ENCODE data around the gene KCND3.
A peak's percentile ranks its signal among the peaks of the same experiment; 100 is the strongest.

The KCND3 gene

DNA sequence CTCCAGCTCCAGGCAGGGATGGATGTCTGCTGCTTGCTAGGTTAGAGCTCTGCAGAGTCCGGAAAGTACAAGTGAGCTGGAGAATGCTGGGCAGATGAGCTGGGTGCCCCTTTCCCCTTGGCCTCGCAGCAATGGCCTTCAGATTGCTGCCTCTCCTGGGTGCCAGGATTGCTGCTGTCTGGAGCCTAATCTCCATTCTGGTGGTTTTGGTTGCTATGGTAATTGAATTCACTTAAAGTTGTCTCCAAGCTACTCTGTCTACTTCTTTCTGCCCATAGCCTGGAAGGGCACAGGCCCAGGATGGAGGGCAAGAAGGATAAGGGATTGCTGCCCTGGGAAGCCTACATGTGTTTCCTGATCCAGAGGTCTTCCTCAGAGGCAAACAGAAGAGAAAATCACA lies 14.6 kb upstream of the KCND3 start:
- no peak for ATAC-seq (replicated peaks; ENCODE audit: extremely low read depth, poor library complexity, severe bottlenecking)
- no peaks in the 10 kb centered on the region for H3K9me3 Mint-ChIP-seq
- peaks cover 74% of the 10 kb centered on the region for H3K27me3 Mint-ChIP-seq
- no peak for DNase-seq (ENCODE audit: low spot score in 2 of 2)
- no peak overlapping the region for H3K27ac Mint-ChIP-seq (ENCODE audit: low read depth)
- no peaks in the 10 kb centered on the region for H3K4me1 Mint-ChIP-seq
- no peak overlapping the region for H3K4me3 Mint-ChIP-seq
- H3K36me3 Mint-ChIP-seq (ENCODE audit: insufficient read depth): no peaks in the 10 kb centered on the region

DNA sequence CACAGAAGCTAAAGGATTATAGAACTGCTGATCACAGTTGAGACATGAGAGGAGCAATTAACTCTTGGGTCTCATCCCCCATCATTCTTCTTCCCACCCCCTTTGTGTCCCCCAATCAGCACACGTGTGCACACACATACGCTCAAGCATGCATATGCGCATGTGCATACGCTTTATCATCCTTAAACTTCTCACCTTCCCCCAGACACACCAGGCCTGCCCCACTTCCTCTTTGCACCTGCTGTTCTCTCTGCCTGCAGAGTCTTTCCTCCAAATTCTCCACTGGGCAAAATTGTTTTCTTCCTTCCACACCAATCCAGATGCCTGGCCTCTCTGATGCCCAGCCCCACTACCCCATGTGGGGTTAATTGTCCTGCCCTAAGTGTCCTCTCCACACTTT lies 13.0 kb upstream of the KCND3 start:
- Mint-ChIP-seq H3K4me3 (no peak overlapping the region), H3K27me3 (peaks cover 59% of the 10 kb centered on the region), H3K4me1 (no peaks in the 10 kb centered on the region), H3K27ac (ENCODE audit: low read depth) (no peak overlapping the region), H3K9me3 (no peaks in the 10 kb centered on the region), H3K36me3 (ENCODE audit: insufficient read depth) (no peaks in the 10 kb centered on the region)
- ATAC-seq (replicated peaks; ENCODE audit: extremely low read depth, poor library complexity, severe bottlenecking) (no peak), DNase-seq (ENCODE audit: low spot score in 2 of 2) (no peak)

DNA sequence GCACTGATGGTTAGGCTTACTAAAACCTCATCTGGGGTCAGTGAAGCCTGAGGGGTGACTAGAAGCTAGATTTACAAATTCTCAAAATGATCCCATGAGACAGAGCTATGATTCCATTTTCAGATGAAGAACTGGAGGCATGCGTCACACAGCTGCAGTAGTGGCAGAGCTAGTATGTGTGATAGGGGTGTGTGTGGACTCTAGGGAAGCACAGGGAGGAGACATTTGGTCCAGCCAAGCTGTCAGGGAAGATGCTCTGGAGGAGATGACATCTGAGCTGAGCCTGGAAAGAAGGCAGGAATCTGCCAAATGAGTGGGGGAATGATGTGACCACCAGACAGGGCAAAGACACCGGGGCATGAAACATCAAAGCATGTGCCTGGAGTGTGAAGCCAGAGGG lies 12.0 kb upstream of the KCND3 start:
- H3K36me3 Mint-ChIP-seq (ENCODE audit: insufficient read depth): no peaks in the 10 kb centered on the region
- no peak overlapping the region for H3K27ac Mint-ChIP-seq (ENCODE audit: low read depth)
- no peaks in the 10 kb centered on the region for H3K4me1 Mint-ChIP-seq
- H3K4me3 Mint-ChIP-seq: no peak overlapping the region
- no peak for ATAC-seq (replicated peaks; ENCODE audit: extremely low read depth, poor library complexity, severe bottlenecking)
- H3K9me3 Mint-ChIP-seq: no peaks in the 10 kb centered on the region
- no peak for DNase-seq (ENCODE audit: low spot score in 2 of 2)
- peaks cover 63% of the 10 kb centered on the region for H3K27me3 Mint-ChIP-seq

DNA sequence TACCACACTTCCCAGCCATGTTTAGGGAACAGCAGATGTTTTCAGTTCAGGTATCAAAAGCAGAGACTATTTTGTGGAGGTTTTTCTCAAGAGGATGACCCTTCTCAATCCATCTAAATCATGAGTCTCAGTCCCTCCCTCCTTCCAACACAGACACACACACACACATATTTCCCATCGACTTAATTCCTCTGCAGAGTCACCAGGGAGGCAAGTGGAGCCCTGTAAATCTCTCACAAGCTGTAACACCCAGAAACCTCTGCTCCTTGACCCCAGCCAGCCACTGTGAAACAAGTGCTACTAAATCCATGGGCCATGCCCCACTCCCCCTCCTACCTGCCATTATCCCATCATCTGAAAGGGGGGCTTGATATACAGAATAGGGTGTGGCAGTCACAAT lies 10.6 kb upstream of the KCND3 start:
- no peaks in the 10 kb centered on the region for H3K4me1 Mint-ChIP-seq
- no peak overlapping the region for H3K4me3 Mint-ChIP-seq
- no peak for DNase-seq (ENCODE audit: low spot score in 2 of 2)
- H3K27me3 Mint-ChIP-seq: peaks cover 56% of the 10 kb centered on the region
- H3K9me3 Mint-ChIP-seq: no peaks in the 10 kb centered on the region
- H3K27ac Mint-ChIP-seq (ENCODE audit: low read depth): no peak overlapping the region
- H3K36me3 Mint-ChIP-seq (ENCODE audit: insufficient read depth): no peaks in the 10 kb centered on the region
- ATAC-seq (replicated peaks; ENCODE audit: extremely low read depth, poor library complexity, severe bottlenecking): no peak

DNA sequence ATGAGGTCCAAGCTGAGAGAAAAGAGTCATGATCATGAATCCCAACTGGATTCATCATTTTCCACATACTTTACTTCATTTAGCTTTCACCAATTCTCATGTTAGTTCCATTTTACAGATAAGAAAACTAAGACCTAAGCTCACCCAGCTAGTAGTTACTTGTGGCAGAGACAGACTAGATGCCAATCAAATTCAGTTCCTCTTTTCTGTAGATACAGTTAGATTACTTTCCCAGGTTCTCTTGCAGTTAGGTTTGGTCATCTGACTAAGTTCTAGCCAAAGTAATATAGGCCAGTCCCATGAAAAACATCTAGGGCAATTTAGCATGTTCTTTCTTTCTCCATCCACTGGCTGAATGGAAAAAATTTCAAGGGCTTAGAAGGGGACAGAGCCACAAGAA lies 8.9 kb upstream of the KCND3 start:
- no peaks in the 10 kb centered on the region for H3K9me3 Mint-ChIP-seq
- no peak overlapping the region for H3K4me3 Mint-ChIP-seq
- H3K4me1 Mint-ChIP-seq: no peaks in the 10 kb centered on the region
- DNase-seq (ENCODE audit: low spot score in 2 of 2) (no peak), ATAC-seq (replicated peaks; ENCODE audit: extremely low read depth, poor library complexity, severe bottlenecking) (no peak)
- peaks cover 71% of the 10 kb centered on the region for H3K27me3 Mint-ChIP-seq
- no peaks in the 10 kb centered on the region for H3K36me3 Mint-ChIP-seq (ENCODE audit: insufficient read depth)
- H3K27ac Mint-ChIP-seq (ENCODE audit: low read depth): no peak overlapping the region

DNA sequence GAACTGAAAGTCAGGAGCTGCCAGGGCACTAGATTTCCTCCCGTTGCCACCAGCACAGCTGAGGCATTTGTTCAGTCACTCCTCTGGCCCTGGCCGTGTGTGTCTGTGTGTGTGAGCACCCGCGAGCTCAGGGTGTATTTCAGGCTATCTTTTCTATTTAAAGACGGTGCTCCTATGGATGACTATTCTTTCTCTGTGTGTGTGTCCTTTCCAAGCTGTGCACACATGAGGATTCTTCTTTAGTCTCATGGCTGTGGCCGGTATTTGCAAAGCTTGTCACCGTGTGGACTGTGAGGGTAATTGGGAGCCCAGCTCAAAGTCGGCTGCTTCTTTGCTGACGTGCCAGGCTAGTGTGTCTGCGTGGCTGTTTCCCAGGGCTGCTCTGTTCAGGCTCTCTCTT lies 3.0 kb upstream of the KCND3 start:
- peaks cover 6% of the 10 kb centered on the region for H3K4me1 Mint-ChIP-seq
- DNase-seq (ENCODE audit: low spot score in 2 of 2): no peak
- H3K4me3 Mint-ChIP-seq: peak overlapping the region; percentile 29
- H3K27ac Mint-ChIP-seq (ENCODE audit: low read depth): no peak overlapping the region
- no peak for ATAC-seq (replicated peaks; ENCODE audit: extremely low read depth, poor library complexity, severe bottlenecking)
- H3K27me3 Mint-ChIP-seq: peaks cover 79% of the 10 kb centered on the region
- no peaks in the 10 kb centered on the region for H3K36me3 Mint-ChIP-seq (ENCODE audit: insufficient read depth)
- no peaks in the 10 kb centered on the region for H3K9me3 Mint-ChIP-seq

DNA sequence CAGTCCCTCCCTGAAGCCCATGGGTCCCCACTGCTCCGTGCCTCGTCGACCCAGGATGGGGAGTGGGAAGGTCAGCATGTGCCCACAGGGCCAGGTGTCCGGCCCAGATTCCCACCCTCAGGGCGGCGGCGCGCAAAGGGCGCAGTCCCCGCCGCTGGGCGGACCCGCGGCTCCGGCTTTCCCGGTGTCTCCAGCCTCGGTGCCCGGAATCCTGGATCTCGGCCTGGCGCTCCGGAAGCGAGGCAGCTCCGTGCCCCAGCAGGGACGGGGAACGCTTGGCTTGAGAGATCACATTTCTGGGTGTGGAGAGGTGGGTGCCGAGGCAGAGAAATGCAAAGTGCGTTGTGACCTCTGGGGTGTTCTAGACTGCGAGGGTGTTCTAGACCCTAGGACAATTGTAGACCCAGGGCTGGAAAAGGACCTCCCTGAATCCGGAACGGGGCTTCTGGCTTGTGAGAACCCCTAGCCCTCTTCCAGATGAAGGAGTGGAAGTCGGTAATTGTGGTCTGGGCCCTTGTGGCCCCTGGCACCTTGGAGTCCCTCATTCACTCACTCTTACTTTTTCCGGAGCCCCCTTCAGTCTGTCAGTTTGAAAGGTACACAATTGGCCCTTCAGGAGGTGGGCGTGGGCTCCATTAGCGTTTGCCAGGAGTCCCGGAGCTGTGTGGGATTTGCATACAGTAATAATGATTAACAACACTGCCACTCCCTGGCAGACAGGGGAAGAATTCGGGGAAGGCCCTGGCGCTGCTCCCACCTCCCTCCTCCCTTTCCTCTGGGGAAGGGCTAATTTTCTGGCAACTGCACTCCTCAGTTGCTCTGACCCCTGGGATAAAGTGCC lies 1.6 kb upstream of the KCND3 start:
- H3K36me3 Mint-ChIP-seq (ENCODE audit: insufficient read depth): no peaks in the 10 kb centered on the region
- H3K27ac Mint-ChIP-seq (ENCODE audit: low read depth): no peak overlapping the region
- H3K27me3 Mint-ChIP-seq: peaks cover 83% of the 10 kb centered on the region
- H3K4me3 Mint-ChIP-seq: peak overlapping the region; percentile 67
- H3K4me1 Mint-ChIP-seq: peaks cover 6% of the 10 kb centered on the region
- no peaks in the 10 kb centered on the region for H3K9me3 Mint-ChIP-seq
- no peak for ATAC-seq (replicated peaks; ENCODE audit: extremely low read depth, poor library complexity, severe bottlenecking)
- no peak for DNase-seq (ENCODE audit: low spot score in 2 of 2)

DNA sequence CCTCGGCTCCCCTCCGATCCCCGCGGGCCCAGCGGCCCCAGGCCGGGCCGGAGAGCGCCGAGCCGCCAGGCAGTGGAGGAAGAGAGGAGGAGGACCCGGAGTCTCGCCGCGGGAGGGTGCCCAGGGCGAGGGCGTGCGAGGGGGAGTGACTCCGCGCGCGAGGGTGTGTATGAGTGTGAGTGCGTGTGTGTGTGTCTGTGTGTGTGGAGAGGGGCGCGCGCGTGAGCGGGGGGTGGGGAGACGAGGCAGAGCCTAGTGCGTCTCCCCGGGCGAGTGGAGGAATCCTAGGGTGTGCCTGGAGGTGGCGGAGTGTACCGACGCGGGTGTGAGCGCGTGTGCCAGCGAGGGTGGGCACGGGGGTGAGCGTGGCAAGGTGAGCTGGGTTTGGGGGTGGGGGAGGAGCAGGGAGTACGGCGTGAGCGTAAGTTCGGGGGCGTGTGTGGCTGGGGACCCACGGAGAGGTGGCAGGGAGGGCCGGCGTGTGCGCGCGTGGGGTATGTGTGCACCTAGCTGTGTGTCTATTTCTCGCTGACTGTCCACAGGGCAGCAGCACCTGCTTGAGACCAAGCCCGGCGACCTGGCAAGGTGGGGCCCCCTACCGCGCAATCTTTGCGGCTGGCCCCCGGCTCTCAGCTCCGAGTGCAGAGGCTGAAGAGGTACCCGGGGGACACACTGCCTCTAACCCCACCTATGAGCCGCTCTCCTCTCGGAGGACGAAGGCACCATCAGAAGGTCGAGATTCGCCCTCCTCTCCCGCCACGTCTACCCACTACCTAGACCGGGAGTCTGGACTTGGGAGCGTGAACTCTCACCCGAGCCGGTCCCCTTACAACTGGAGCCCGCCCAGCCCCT lies 784 bp upstream of the KCND3 start:
- peaks cover 6% of the 10 kb centered on the region for H3K4me1 Mint-ChIP-seq
- no peak for DNase-seq (ENCODE audit: low spot score in 2 of 2)
- H3K27ac Mint-ChIP-seq (ENCODE audit: low read depth): no peak overlapping the region
- H3K4me3 Mint-ChIP-seq: peak overlapping the region; percentile 67
- no peaks in the 10 kb centered on the region for H3K9me3 Mint-ChIP-seq
- ATAC-seq (replicated peaks; ENCODE audit: extremely low read depth, poor library complexity, severe bottlenecking): no peak
- no peaks in the 10 kb centered on the region for H3K36me3 Mint-ChIP-seq (ENCODE audit: insufficient read depth)
- peaks cover 89% of the 10 kb centered on the region for H3K27me3 Mint-ChIP-seq

DNA sequence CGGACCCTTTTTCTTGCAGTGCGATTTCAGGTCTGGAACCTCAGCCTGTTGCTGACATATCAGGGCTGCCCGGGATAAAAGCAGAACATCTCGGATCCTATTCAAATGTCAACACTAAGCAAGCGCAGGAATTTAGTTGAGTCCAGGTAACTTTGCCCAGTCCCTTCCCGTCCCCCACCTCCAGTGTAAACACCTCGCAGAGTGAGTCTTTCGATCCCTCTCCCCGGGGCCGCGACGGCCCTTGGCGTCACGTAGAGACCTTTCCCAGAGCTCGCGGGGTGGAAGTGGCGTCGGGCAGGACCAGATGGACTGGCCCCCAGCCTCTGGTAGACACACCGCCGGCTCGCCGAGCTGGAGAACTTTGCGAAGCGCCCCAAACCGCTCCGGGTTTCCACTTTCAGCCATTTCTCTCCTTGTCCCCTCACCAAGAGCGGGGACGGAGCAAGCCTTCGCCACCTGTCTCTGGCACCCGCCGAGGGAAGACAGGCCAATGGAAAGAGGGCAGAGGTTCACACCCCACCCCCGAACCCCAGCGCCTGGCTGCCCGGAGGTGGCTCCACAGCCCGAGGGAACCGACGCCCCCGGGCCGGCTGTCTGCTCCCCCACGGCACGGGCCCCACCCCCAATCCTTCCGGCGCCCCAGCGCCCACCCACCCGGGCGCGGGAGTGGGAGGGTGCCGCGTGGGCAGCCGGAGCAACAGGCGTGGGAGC lies 570 bp downstream of the KCND3 start:
- H3K9me3 Mint-ChIP-seq: no peaks in the 10 kb centered on the region
- ATAC-seq (replicated peaks; ENCODE audit: extremely low read depth, poor library complexity, severe bottlenecking): no peak
- H3K4me3 Mint-ChIP-seq: peak overlapping the region; percentile 36
- H3K27me3 Mint-ChIP-seq: peaks cover 89% of the 10 kb centered on the region
- H3K36me3 Mint-ChIP-seq (ENCODE audit: insufficient read depth): no peaks in the 10 kb centered on the region
- no peak for DNase-seq (ENCODE audit: low spot score in 2 of 2)
- peaks cover 6% of the 10 kb centered on the region for H3K4me1 Mint-ChIP-seq
- H3K27ac Mint-ChIP-seq (ENCODE audit: low read depth): no peak overlapping the region

DNA sequence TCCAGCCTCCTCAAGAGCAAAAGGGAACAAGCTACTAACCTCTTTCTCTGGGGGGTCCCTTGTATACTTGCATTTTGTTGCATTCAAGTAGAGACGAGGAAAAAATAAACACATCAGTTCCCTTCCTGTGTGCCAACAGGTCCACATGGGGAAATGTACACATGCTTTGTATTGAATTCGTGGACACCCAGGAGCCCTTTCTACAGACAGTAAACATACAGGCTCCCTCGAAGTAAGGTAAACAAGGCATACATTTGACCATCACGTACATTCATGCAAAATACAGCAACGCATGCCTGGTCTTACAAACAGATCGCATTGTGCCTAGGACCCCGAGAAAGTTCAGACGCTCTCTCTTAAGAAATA lies 1.1 kb downstream of the KCND3 start:
- Mint-ChIP-seq H3K36me3 (ENCODE audit: insufficient read depth) (no peaks in the 10 kb centered on the region), H3K9me3 (no peaks in the 10 kb centered on the region), H3K27me3 (peaks cover 90% of the 10 kb centered on the region), H3K4me3 (peak overlapping the region; percentile 36), H3K4me1 (peaks cover 6% of the 10 kb centered on the region), H3K27ac (ENCODE audit: low read depth) (no peak overlapping the region)
- ATAC-seq (replicated peaks; ENCODE audit: extremely low read depth, poor library complexity, severe bottlenecking): no peak
- no peak for DNase-seq (ENCODE audit: low spot score in 2 of 2)

DNA sequence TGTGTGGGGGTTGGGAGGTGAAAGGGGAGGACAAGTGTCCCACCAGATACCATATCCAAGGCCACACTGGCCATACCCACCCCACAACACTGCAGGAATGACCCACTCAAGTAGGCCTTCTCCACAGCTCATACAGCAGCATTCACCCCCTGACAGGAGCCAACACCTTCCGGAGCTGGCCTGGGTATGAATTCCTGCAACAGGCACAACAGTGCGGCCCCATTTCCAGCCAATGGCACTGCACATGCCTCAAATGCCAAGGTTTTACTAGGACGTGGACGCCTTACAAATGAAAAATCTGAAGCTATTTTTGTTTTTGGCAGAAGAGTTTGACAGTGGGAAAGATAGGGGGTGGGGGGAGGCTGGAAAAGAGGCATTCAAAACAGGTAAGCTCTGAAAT lies 2.0 kb downstream of the KCND3 start:
- Mint-ChIP-seq H3K4me1 (peaks cover 6% of the 10 kb centered on the region), H3K4me3 (no peak overlapping the region), H3K27ac (ENCODE audit: low read depth) (no peak overlapping the region), H3K27me3 (peaks cover 88% of the 10 kb centered on the region), H3K9me3 (no peaks in the 10 kb centered on the region), H3K36me3 (ENCODE audit: insufficient read depth) (no peaks in the 10 kb centered on the region)
- no peak for ATAC-seq (replicated peaks; ENCODE audit: extremely low read depth, poor library complexity, severe bottlenecking)
- no peak for DNase-seq (ENCODE audit: low spot score in 2 of 2)

DNA sequence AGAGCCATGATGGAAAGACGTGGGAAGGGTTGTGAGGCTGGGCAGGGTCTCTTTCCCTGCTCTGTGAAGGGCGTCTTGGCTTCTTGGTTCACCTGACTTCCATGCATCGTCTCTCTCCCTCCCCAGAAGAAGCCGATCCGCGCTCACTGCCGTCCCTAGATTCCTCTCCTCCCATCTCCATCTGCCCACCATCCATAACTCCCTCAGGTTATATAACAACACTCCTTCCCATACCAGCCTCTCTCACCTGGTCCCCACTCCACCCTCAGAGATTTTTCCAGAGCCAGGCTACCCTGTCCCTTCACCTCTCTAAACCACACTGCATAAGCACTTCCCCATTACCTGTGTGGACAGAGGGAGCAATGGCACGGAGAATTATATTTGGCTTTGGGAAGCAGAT lies 6.0 kb downstream of the KCND3 start:
- Mint-ChIP-seq H3K4me3 (no peak overlapping the region), H3K4me1 (no peaks in the 10 kb centered on the region), H3K27ac (ENCODE audit: low read depth) (no peak overlapping the region), H3K9me3 (no peaks in the 10 kb centered on the region), H3K36me3 (ENCODE audit: insufficient read depth) (no peaks in the 10 kb centered on the region), H3K27me3 (peaks cover 80% of the 10 kb centered on the region)
- no peak for DNase-seq (ENCODE audit: low spot score in 2 of 2)
- ATAC-seq (replicated peaks; ENCODE audit: extremely low read depth, poor library complexity, severe bottlenecking): no peak
